ENCODE data around the gene ADGRG6. TPM values are rescaled to one million over a fixed set of nuclear protein-coding genes. Genes with fewer than 3 reads are reported as not detected.

ADGRG6 gene
- total and polyA plus RNA-seq, 2 donors (not counting 1 experiment from before 2014, with no cell fraction given), result 49.9 to 67.2 TPM

- Histone ChIP-seq H2AFZ (ENCODE audit: low read length) (no peak overlapping the region), H3K27me3 (ENCODE audit: control insufficient read depth, insufficient read depth, low read length) (no peaks in the 10 kb centered on the region), H4K20me1 (ENCODE audit: control insufficient read depth, extremely low read depth, insufficient read depth, low read length) (no peaks in the 10 kb centered on the region), H3K9ac (ENCODE audit: insufficient read depth, low read length) (no peak overlapping the region), H3K79me2 (ENCODE audit: control insufficient read depth, insufficient read depth, low read length) (no peaks in the 10 kb centered on the region), H3K4me3 (replicated peaks in 1 of 4; ENCODE audit: control extremely low read depth in 1 of 4, insufficient read depth in 1 of 4, low read depth in 3 of 4, low read length in 4 of 4) (no peak overlapping the region), H3K4me2 (ENCODE audit: extremely low read depth, insufficient read depth, low read length) (no peak overlapping the region), H3K36me3 (ENCODE audit: control insufficient read depth, insufficient read depth, low read length) (peaks cover 2% of the 10 kb centered on the region), H3K9me3 (ENCODE audit: control insufficient read depth, insufficient read depth, low read depth, low read length) (no peaks in the 10 kb centered on the region), H3K4me1 (ENCODE audit: control insufficient read depth, extremely low read depth, insufficient read depth, low read length) (peaks cover 6% of the 10 kb centered on the region), H3K27ac (ENCODE audit: insufficient read depth, low read length) (no peak overlapping the region)
- no peak for DNase-seq (ENCODE audit: low read depth in 2 of 2)
- TF ChIP-seq, protein P1, sequence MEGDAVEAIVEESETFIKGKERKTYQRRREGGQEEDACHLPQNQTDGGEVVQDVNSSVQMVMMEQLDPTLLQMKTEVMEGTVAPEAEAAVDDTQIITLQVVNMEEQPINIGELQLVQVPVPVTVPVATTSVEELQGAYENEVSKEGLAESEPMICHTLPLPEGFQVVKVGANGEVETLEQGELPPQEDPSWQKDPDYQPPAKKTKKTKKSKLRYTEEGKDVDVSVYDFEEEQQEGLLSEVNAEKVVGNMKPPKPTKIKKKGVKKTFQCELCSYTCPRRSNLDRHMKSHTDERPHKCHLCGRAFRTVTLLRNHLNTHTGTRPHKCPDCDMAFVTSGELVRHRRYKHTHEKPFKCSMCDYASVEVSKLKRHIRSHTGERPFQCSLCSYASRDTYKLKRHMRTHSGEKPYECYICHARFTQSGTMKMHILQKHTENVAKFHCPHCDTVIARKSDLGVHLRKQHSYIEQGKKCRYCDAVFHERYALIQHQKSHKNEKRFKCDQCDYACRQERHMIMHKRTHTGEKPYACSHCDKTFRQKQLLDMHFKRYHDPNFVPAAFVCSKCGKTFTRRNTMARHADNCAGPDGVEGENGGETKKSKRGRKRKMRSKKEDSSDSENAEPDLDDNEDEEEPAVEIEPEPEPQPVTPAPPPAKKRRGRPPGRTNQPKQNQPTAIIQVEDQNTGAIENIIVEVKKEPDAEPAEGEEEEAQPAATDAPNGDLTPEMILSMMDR (conservative IDR thresholded peaks at IDR 0.05 in 1 of 2, IDR thresholded peaks at IDR 0.05 in 1 of 2; ENCODE audit: low read depth in 1 of 2, low read length in 2 of 2), result no peak
- no peak for TF ChIP-seq EZH2 (IDR thresholded peaks at IDR 0.05; ENCODE audit: low read length, missing control alignments)
Measured at GRCh38 chr6:142440600-142441293, 138.9 kb downstream of the ADGRG6 start.

GRCh38 chr6:142441716-142442115 is 139.9 kb downstream of the ADGRG6 start:
- Histone ChIP-seq H3K27ac (ENCODE audit: insufficient read depth, low read length) (no peak overlapping the region), H4K20me1 (ENCODE audit: control insufficient read depth, extremely low read depth, insufficient read depth, low read length) (no peaks in the 10 kb centered on the region), H2AFZ (ENCODE audit: low read length) (no peak overlapping the region), H3K27me3 (ENCODE audit: control insufficient read depth, insufficient read depth, low read length) (no peaks in the 10 kb centered on the region), H3K36me3 (ENCODE audit: control insufficient read depth, insufficient read depth, low read length) (no peaks in the 10 kb centered on the region), H3K4me1 (ENCODE audit: control insufficient read depth, extremely low read depth, insufficient read depth, low read length) (peaks cover 6% of the 10 kb centered on the region), H3K4me3 (replicated peaks in 1 of 4; ENCODE audit: control extremely low read depth in 1 of 4, insufficient read depth in 1 of 4, low read depth in 3 of 4, low read length in 4 of 4) (no peak overlapping the region), H3K4me2 (ENCODE audit: extremely low read depth, insufficient read depth, low read length) (no peak overlapping the region), H3K9ac (ENCODE audit: insufficient read depth, low read length) (no peak overlapping the region), H3K79me2 (ENCODE audit: control insufficient read depth, insufficient read depth, low read length) (no peaks in the 10 kb centered on the region), H3K9me3 (ENCODE audit: control insufficient read depth, insufficient read depth, low read depth, low read length) (no peaks in the 10 kb centered on the region)
- TF ChIP-seq, protein P1 (conservative IDR thresholded peaks at IDR 0.05 in 1 of 2, IDR thresholded peaks at IDR 0.05 in 1 of 2; ENCODE audit: low read depth in 1 of 2, low read length in 2 of 2), result no peak
- no peak for TF ChIP-seq EZH2 (IDR thresholded peaks at IDR 0.05; ENCODE audit: low read length, missing control alignments)
- DNase-seq (ENCODE audit: low read depth in 2 of 2), result no peak

- Histone ChIP-seq H3K4me2 (ENCODE audit: extremely low read depth, insufficient read depth, low read length) (no peak overlapping the region), H3K4me3 (replicated peaks in 1 of 4; ENCODE audit: control extremely low read depth in 1 of 4, insufficient read depth in 1 of 4, low read depth in 3 of 4, low read length in 4 of 4) (no peak overlapping the region), H3K27me3 (ENCODE audit: control insufficient read depth, insufficient read depth, low read length) (no peaks in the 10 kb centered on the region), H3K9ac (ENCODE audit: insufficient read depth, low read length) (no peak overlapping the region), H3K36me3 (ENCODE audit: control insufficient read depth, insufficient read depth, low read length) (no peaks in the 10 kb centered on the region), H3K4me1 (ENCODE audit: control insufficient read depth, extremely low read depth, insufficient read depth, low read length) (peaks cover 6% of the 10 kb centered on the region), H3K79me2 (ENCODE audit: control insufficient read depth, insufficient read depth, low read length) (no peaks in the 10 kb centered on the region), H3K9me3 (ENCODE audit: control insufficient read depth, insufficient read depth, low read depth, low read length) (no peaks in the 10 kb centered on the region), H2AFZ (ENCODE audit: low read length) (no peak overlapping the region), H3K27ac (ENCODE audit: insufficient read depth, low read length) (no peak overlapping the region), H4K20me1 (ENCODE audit: control insufficient read depth, extremely low read depth, insufficient read depth, low read length) (no peaks in the 10 kb centered on the region)
- no peak for DNase-seq (ENCODE audit: low read depth in 2 of 2)
- TF ChIP-seq, protein P1 (conservative IDR thresholded peaks at IDR 0.05 in 1 of 2, IDR thresholded peaks at IDR 0.05 in 1 of 2; ENCODE audit: low read depth in 1 of 2, low read length in 2 of 2), result no peak
Measured at GRCh38 chr6:142443102-142443501, 141.3 kb downstream of the ADGRG6 start.
